ENCODE results near the gene TMCO4.

Gene TMCO4

GRCh38 chr1:19776287-19776686 lies 23.4 kb downstream of the TMCO4 start:
- no peak for DNase-seq (ENCODE audit: low read depth, low spot score)

GRCh38 chr1:19775831-19776230 lies 23.9 kb downstream of the TMCO4 start:
- no peak for DNase-seq (ENCODE audit: low read depth, low spot score)

GRCh38 chr1:19775317-19775716 lies 24.4 kb downstream of the TMCO4 start:
- DNase-seq (ENCODE audit: low read depth, low spot score), result no peak

- DNase-seq (ENCODE audit: low read depth, low spot score), result no peak
Observed at GRCh38 chr1:19774180-19774785, 25.4 kb downstream of the TMCO4 start.

- no peak for DNase-seq (ENCODE audit: low read depth, low spot score)
Observed at GRCh38 chr1:19773485-19773884, 26.2 kb downstream of the TMCO4 start.

- DNase-seq (ENCODE audit: low read depth, low spot score), result no peak
Observed at GRCh38 chr1:19772053-19772452, 27.7 kb downstream of the TMCO4 start.

GRCh38 chr1:19771350-19771749 lies 28.4 kb downstream of the TMCO4 start:
- no peak for DNase-seq (ENCODE audit: low read depth, low spot score)

GRCh38 chr1:19770436-19771190 lies 29.1 kb downstream of the TMCO4 start:
- no peak for DNase-seq (ENCODE audit: low read depth, low spot score)

GRCh38 chr1:19769211-19769932 lies 30.3 kb downstream of the TMCO4 start:
- DNase-seq (ENCODE audit: low read depth, low spot score), result peak; percentile 42

GRCh38 chr1:19768353-19769210 lies 31.1 kb downstream of the TMCO4 start:
- DNase-seq (ENCODE audit: low read depth, low spot score), result peak; percentile 42

GRCh38 chr1:19765623-19766022 lies 34.1 kb downstream of the TMCO4 start:
- DNase-seq (ENCODE audit: low read depth, low spot score), result no peak

- peak; percentile 86 for DNase-seq (ENCODE audit: low read depth, low spot score)
Observed at GRCh38 chr1:19764848-19765247, 34.9 kb downstream of the TMCO4 start.

GRCh38 chr1:19762175-19762779 lies 37.4 kb downstream of the TMCO4 start:
- no peak for DNase-seq (ENCODE audit: low read depth, low spot score)

- no peak for DNase-seq (ENCODE audit: low read depth, low spot score)
Observed at GRCh38 chr1:19759740-19760089, 40.0 kb downstream of the TMCO4 start.

- no peak for DNase-seq (ENCODE audit: low read depth, low spot score)
Observed at GRCh38 chr1:19758227-19758830, 41.4 kb downstream of the TMCO4 start.

GRCh38 chr1:19757641-19758040 lies 42.1 kb downstream of the TMCO4 start:
- no peak for DNase-seq (ENCODE audit: low read depth, low spot score)

GRCh38 chr1:19756480-19756879 lies 43.2 kb downstream of the TMCO4 start:
- no peak for DNase-seq (ENCODE audit: low read depth, low spot score)

GRCh38 chr1:19754482-19754881 lies 45.2 kb downstream of the TMCO4 start:
- no peak for DNase-seq (ENCODE audit: low read depth, low spot score)

- no peak for DNase-seq (ENCODE audit: low read depth, low spot score)
Observed at GRCh38 chr1:19752083-19752696, 47.5 kb downstream of the TMCO4 start.

- DNase-seq (ENCODE audit: low read depth, low spot score), result no peak
Observed at GRCh38 chr1:19750882-19751276, 48.8 kb downstream of the TMCO4 start.
